KMS-11 (cell line): ENCODE measurements around the gene KLF7.

Source experiments
- H2AFZ ChIP-seq: fragments of 200-600 bp; sonication (generic); 2 replicates; pipeline ENCODE4 v1.6.1; 2016; ENCODE audit warnings: antibody characterized with exemption, mixed run types, low read depth
- H3K27ac ChIP-seq: fragments of 200-600 bp; sonication (generic); 2 replicates; pipeline ENCODE4 v1.6.1; 2016; ENCODE audit warnings: mild to moderate bottlenecking, mixed run types
- H3K27me3 ChIP-seq: fragments of 200-600 bp; sonication (generic); 2 replicates; pipeline ENCODE4 v1.6.1; 2017; ENCODE audit warnings: mild to moderate bottlenecking, low read depth, mixed run types, moderate library complexity; ENCODE audit not compliant: insufficient read depth
- H3K36me3 ChIP-seq: fragments of 200-600 bp; sonication (generic); 2 replicates; pipeline ENCODE4 v1.6.1; 2017; ENCODE audit warnings: mild to moderate bottlenecking, mixed run types; ENCODE audit not compliant: insufficient read depth
- H3K4me1 ChIP-seq: fragments of 200-600 bp; sonication (generic); 2 replicates; pipeline ENCODE4 v1.6.1; 2016; ENCODE audit warnings: mild to moderate bottlenecking, low read depth, mixed run types; ENCODE audit not compliant: poor library complexity, severe bottlenecking
- H3K4me2 ChIP-seq: fragments of 200-600 bp; sonication (generic); 2 replicates; pipeline ENCODE4 v1.7.0; 2016; ENCODE audit warnings: mild to moderate bottlenecking, mixed run types
- H3K4me3 ChIP-seq: fragments of 200-600 bp; sonication (generic); IDR thresholded peaks from 2 replicates; pipeline ENCODE4 v1.6.1; 2017; ENCODE audit warnings: low read depth, low read length, mixed read lengths; ENCODE audit not compliant: insufficient read depth
- H3K79me2 ChIP-seq: fragments of 200-600 bp; sonication (generic); 2 replicates; pipeline ENCODE4 v1.6.1; 2016; ENCODE audit warnings: low read depth, mixed run types; ENCODE audit not compliant: insufficient read depth
- H3K9ac ChIP-seq: fragments of 200-600 bp; sonication (generic); 2 replicates; pipeline ENCODE4 v1.6.1; 2016; ENCODE audit warnings: mild to moderate bottlenecking, mixed run types
- H4K20me1 ChIP-seq: fragments of 200-600 bp; sonication (generic); 2 replicates; pipeline ENCODE4 v1.6.1; 2016; ENCODE audit warnings: mild to moderate bottlenecking, mixed run types; ENCODE audit not compliant: insufficient read depth
- TF ChIP-seq, protein P1 (sequence below): fragments of 200-600 bp; sonication (generic); conservative IDR thresholded peaks from 2 replicates; pipeline ENCODE4 v1.6.1; 2017; ENCODE audit warnings: low read depth, mild to moderate bottlenecking, antibody characterized with exemption, low read length, moderate library complexity, mixed read lengths

KLF7 gene

DNA sequence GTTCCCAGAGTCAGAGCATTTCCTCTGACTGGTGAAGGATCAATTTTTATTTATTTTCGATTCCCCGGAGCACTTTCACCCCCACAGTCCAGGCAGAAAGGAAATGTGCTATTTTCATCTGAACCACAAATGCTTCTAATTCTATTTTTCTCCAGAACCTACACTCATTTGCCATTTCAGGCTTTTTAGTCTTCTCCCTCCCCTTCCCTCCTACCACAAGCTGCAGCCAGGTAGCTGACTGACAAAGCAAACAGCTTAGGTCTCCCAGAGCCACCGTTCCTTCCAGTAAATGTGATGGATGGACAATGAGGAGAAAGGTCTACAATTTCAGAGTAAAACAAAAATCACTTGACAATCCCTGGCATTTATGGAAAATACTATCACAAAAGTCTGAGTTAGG, 76.9 kb downstream of the KLF7 start:
- H3K79me2 ChIP-seq, result no peaks in the 10 kb centered on the region
- no peaks in the 10 kb centered on the region for H3K4me1 ChIP-seq
- H3K36me3 ChIP-seq, result no peaks in the 10 kb centered on the region
- no peaks in the 10 kb centered on the region for H3K27me3 ChIP-seq
- H4K20me1 ChIP-seq, result no peaks in the 10 kb centered on the region
- H3K9ac ChIP-seq, result no peak overlapping the region
- no peak overlapping the region for H3K4me3 ChIP-seq
- no peak overlapping the region for H3K4me2 ChIP-seq
- H3K27ac ChIP-seq, result no peak overlapping the region
- H2AFZ ChIP-seq, result no peak overlapping the region
- TF ChIP-seq, protein P1, sequence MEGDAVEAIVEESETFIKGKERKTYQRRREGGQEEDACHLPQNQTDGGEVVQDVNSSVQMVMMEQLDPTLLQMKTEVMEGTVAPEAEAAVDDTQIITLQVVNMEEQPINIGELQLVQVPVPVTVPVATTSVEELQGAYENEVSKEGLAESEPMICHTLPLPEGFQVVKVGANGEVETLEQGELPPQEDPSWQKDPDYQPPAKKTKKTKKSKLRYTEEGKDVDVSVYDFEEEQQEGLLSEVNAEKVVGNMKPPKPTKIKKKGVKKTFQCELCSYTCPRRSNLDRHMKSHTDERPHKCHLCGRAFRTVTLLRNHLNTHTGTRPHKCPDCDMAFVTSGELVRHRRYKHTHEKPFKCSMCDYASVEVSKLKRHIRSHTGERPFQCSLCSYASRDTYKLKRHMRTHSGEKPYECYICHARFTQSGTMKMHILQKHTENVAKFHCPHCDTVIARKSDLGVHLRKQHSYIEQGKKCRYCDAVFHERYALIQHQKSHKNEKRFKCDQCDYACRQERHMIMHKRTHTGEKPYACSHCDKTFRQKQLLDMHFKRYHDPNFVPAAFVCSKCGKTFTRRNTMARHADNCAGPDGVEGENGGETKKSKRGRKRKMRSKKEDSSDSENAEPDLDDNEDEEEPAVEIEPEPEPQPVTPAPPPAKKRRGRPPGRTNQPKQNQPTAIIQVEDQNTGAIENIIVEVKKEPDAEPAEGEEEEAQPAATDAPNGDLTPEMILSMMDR, result no peak

DNA sequence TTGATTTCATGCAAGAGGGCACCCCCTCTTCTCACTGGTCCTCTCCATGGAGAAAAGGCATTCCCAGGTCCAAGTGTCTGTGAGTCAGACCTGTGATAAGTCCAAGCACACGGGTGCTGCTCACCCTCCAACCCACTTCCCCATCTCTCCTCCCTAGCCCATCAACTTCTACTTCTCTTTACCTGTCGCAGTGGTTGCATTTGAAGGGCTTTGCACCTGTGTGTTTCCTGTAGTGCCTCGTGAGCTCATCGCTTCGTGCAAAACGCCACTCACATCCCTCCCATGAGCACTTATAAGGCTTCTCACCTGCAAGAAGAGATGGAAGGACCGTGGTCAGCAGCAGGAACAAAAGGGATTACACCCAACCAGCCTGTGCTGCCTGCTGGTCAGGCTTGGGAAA, 77.5 kb downstream of the KLF7 start:
- Histone ChIP-seq H4K20me1 (no peaks in the 10 kb centered on the region), H3K27ac (no peak overlapping the region), H3K27me3 (no peaks in the 10 kb centered on the region), H3K9ac (no peak overlapping the region), H3K79me2 (no peaks in the 10 kb centered on the region), H3K4me2 (no peak overlapping the region), H2AFZ (no peak overlapping the region), H3K4me1 (no peaks in the 10 kb centered on the region), H3K36me3 (no peaks in the 10 kb centered on the region), H3K4me3 (no peak overlapping the region)
- TF ChIP-seq, protein P1, result no peak

DNA sequence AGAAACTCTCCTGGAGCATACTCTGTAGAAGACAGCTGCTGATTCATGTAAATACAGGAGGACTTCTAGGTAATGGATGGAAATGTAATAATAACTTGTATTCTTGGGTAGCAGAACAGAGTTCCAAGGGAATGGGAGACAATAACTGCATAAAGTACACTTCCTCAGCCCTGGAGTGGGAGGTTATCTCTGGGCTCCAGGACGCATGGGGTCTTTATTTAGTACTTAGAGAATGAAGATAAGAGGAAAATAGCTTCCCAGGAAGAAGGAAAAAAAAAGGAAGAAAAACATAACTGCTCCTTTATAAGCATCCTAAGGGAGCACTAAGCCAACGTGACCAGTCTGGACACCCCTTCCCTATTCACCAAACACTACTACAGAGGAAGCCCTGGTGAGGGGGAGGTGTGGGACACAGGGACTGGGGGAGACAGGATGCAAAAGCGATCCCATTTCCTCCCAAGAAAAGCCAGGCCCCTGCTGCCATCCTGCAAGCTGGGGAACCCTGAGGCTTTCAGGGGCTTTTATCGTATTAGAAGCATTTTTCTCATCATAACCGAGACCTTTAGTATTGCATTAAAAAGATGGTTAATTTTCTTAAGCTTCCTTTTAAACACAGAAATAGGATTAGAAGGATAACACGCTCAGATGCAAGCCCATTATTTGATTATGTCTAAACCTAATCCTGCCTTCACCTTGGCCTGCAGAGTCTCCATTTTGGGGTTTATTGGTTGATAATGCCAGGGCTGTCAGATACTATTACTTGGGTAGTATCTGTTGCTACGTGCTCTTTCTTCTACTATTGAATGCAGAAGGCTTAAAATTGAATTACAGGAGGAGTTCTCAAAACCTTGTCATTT, 78.5 kb downstream of the KLF7 start:
- TF ChIP-seq, protein P1, result no peak
- no peak overlapping the region for H3K4me2 ChIP-seq
- H2AFZ ChIP-seq, result no peak overlapping the region
- no peaks in the 10 kb centered on the region for H4K20me1 ChIP-seq
- H3K27me3 ChIP-seq, result no peaks in the 10 kb centered on the region
- no peaks in the 10 kb centered on the region for H3K79me2 ChIP-seq
- H3K9ac ChIP-seq, result no peak overlapping the region
- H3K4me1 ChIP-seq, result no peaks in the 10 kb centered on the region
- no peak overlapping the region for H3K27ac ChIP-seq
- no peak overlapping the region for H3K4me3 ChIP-seq
- no peaks in the 10 kb centered on the region for H3K36me3 ChIP-seq

DNA sequence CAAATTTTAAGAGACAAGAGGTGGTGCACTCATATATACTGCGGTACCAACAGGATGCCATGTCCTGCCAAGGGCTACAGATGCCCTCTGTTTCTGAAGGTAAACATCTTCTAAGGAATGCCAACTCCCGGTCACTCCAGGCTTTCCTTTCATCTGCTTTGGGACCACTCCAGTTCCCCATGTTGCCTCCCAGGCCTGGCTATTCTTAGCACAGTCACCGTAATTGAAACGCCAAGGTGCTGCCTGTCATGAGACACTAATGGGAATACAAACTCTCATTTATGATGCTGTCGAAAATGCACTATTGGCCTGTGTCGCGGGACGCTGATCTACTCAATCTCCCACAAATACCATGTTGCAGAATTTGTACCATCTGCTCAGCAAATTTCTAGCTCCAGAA, 79.6 kb downstream of the KLF7 start:
- H4K20me1 ChIP-seq, result no peaks in the 10 kb centered on the region
- H3K9ac ChIP-seq, result no peak overlapping the region
- H3K36me3 ChIP-seq, result no peaks in the 10 kb centered on the region
- no peaks in the 10 kb centered on the region for H3K79me2 ChIP-seq
- no peak overlapping the region for H3K4me2 ChIP-seq
- H3K27ac ChIP-seq, result no peak overlapping the region
- TF ChIP-seq, protein P1, result no peak
- no peaks in the 10 kb centered on the region for H3K27me3 ChIP-seq
- no peak overlapping the region for H2AFZ ChIP-seq
- no peaks in the 10 kb centered on the region for H3K4me1 ChIP-seq
- H3K4me3 ChIP-seq, result no peak overlapping the region
